Epithelial cell of proximal tubule (primary cell): Measurements from ENCODE around the gene IFNLR1. TPM values are rescaled to one million over a fixed set of nuclear protein-coding genes. Genes with fewer than 3 reads are reported as not detected.

Source experiments
- DNase-seq: peaks from one replicate; pipeline ENCODE4 v3.0.0-alpha.2; 2011; ENCODE audit warnings: low read depth
- H3K4me3 ChIP-seq: 2 replicates; pipeline ENCODE4 v1.5.1; 2011; ENCODE audit warnings: low read depth, mild to moderate bottlenecking, low read length
- total RNA-seq: library from RNA; depleted of rRNA; stranded (reverse); fragments of >200 nt; gene quantifications from 2 replicates; pipeline ENCODE4 v1.2.3, GENCODE V29; 2015
- TF ChIP-seq, protein P1 (sequence below): conservative IDR thresholded peaks from 2 replicates; pipeline ENCODE4 v1.5.1; 2012; ENCODE audit warnings: low read depth, mild to moderate bottlenecking, low read length

IFNLR1 gene
- total RNA-seq, 1 donor from 2014 or later, result 3.6 TPM

DNA sequence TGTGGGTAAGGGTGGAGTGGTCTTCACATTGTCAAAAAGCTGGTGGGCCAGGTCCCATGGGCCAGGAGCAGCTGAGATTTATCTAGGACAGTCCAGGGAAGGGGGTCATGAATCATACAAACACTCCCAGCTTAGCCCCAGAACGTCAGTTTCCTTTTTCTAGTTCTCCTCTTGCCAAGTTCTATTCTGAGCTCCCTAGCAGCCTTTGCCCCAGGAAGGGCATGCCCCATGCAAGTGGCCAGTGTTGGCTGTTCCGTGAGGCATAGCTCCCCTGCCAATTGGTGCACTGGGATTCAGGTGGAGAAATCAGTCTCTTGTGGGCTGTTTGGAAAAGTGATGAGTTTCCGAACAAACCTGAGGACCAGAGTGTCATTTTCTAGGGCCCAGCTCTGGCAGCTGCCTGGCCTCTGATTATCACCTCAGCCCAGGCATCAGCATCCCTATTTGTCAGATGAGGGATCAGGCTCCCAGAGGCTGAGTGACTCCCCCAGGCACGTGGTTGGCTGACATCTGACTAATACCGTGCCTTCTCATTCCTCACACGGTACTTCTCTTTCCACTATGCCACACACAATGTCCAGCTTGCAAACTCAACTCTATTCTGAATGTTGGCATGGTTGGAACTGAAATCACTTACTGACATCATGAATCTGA, 60.9 kb downstream of the IFNLR1 start:
- TF ChIP-seq, protein P1, sequence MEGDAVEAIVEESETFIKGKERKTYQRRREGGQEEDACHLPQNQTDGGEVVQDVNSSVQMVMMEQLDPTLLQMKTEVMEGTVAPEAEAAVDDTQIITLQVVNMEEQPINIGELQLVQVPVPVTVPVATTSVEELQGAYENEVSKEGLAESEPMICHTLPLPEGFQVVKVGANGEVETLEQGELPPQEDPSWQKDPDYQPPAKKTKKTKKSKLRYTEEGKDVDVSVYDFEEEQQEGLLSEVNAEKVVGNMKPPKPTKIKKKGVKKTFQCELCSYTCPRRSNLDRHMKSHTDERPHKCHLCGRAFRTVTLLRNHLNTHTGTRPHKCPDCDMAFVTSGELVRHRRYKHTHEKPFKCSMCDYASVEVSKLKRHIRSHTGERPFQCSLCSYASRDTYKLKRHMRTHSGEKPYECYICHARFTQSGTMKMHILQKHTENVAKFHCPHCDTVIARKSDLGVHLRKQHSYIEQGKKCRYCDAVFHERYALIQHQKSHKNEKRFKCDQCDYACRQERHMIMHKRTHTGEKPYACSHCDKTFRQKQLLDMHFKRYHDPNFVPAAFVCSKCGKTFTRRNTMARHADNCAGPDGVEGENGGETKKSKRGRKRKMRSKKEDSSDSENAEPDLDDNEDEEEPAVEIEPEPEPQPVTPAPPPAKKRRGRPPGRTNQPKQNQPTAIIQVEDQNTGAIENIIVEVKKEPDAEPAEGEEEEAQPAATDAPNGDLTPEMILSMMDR, result no peak
- no peak overlapping the region for H3K4me3 ChIP-seq
- DNase-seq, result no peak

DNA sequence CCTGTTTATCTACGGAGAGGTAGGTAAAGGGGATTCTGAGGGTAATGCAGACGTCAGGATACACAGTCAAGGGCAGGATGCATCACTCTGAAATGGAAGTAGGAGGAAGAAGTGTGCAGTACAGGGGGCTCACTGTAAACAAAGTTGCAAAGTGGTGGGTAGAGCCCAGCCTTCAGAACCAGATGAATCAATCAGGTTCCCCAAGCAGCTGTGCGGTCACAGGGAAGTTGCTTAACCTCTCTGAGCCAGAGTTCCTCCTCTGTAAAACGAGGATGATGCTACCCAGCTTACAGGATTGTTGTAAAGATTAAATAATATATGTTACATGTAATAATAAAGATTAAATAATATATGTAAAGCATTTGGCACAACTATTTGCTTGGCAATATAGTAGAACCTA, 61.6 kb downstream of the IFNLR1 start:
- DNase-seq, result no peak
- TF ChIP-seq, protein P1, result no peak
- H3K4me3 ChIP-seq, result no peak overlapping the region

DNA sequence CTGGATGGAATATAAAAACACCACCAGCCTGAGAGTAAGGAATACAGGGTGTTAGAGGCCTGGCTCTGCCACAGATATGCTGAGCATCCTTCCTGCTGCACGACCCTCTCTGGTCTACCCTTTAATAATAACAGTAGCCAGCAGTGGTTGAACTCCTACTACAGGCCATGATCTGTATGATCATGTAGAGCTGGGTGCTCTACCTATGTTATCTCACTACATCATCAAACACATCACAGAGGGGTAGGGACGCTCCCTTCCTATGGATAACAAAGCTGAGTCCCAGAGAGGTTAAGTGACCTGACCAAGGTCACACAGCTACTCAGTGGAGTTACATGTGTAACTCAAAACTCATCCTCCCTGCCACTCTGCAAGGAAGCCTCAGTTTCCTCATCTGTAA, 62.1 kb downstream of the IFNLR1 start:
- TF ChIP-seq, protein P1, result no peak
- no peak overlapping the region for H3K4me3 ChIP-seq
- DNase-seq, result no peak

DNA sequence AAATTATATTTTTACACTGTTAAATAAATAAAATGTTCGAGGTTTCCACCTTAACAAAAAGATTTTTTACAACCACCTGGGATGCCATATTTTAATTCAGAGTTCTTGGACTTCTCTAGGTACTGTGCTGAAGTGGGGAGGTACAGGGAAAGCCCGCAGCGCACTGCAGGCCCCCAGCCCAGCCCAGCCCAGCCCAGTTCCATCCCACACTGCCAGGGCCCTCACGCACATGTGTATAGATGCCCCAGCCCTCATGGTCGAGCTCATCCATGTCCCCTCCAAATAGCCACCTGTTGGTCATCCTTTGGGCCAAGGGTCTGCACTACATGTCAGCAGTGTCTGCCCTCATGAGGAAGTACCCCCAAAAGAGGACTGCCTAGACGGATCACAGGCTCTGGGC, 63.5 kb downstream of the IFNLR1 start:
- no peak overlapping the region for H3K4me3 ChIP-seq
- TF ChIP-seq, protein P1, result no peak
- no peak for DNase-seq

DNA sequence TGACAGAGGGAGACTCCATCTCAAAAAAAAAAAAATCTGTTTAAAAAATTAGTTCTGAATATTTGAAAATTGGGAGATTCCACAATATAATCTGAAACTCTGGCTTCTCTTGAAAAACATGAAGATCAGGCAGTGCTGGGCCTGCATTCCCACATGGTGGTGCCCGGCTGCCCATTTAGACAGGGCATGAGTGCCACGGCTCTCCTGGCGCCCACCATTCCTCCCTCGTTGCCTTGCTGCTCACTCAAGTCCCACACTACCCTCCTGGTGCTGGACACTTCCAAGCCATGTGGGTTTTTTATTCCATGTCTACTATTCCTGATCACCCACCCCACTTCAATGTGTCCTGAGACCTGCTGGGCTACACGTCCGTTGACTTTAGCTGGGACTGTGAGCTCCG, 64.3 kb downstream of the IFNLR1 start:
- DNase-seq, result no peak
- TF ChIP-seq, protein P1, result no peak
- no peak overlapping the region for H3K4me3 ChIP-seq

DNA sequence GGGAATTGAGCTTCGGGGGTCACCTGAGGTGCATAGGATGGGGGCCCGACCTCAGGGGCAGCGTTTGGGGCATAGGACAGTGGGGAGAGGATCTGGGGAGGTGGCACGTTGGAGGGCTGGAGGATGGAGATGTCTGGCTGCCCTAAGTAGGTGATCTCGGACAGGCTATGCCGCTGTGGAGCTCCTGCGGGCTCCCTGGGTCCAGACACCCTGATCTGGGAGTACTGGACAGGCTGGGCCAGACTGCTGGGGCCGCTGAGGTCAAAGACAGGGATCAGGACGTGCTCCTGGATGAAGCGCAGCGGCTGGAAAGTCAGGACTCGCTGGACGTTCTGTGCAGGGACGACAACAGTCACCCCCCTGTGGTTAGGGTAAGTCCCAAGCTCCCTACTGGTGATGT, 65.7 kb downstream of the IFNLR1 start:
- no peak overlapping the region for H3K4me3 ChIP-seq
- no peak for DNase-seq
- TF ChIP-seq, protein P1, result no peak

DNA sequence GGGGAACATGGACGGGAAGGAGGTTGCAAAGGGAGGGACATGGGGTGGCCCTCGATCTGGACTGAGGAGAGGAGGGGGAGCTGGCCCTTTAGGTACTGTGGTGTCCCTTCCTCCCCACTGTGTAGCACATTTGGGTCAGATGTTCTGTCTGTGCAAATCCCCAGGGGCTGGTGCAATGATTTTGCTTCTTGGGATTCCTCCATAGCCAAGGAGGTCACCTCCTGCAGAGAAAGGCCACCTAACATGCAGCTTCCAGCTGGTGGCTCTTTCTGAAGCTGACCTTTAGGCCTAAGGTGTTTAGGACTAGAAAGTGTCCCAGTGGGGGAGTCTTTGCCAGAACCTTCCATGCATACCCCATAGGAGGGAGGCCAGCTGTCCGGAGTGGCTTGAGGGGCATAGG, 66.1 kb downstream of the IFNLR1 start:
- H3K4me3 ChIP-seq, result no peak overlapping the region
- no peak for DNase-seq
- TF ChIP-seq, protein P1, result no peak
